Endothelial cell of umbilical vein (primary cell): ENCODE measurements around the gene NEK8. TPM values are rescaled to one million over a fixed set of nuclear protein-coding genes. Genes with fewer than 3 reads are reported as not detected.
A peak's percentile ranks its signal among the peaks of the same experiment; 100 is the strongest.

Source experiments
- BruUV-seq: library from RNA; stranded (reverse); fragments of 400-500 nt; replicated peaks from 2 replicates; lab custom pipeline; 2021; lab: Mats Ljungman, UMichigan
- CTCF ChIA-PET: fragments of 300-600, 350-600 bp; sonication (Branson Sonifier 250); formaldehyde crosslinking; loops from one replicate; lab custom pipeline; 2021; ENCODE audit warnings: antibody characterized with exemption, inconsistent platforms; lab: Charles Lee
- POLR2A ChIA-PET: fragments of 300-600, 350-600 bp; sonication (Branson Sonifier 250); formaldehyde crosslinking; loops from one replicate; lab custom pipeline; 2021; ENCODE audit warnings: antibody characterized with exemption, inconsistent platforms; lab: Charles Lee
- DNase-seq: peaks from one replicate; pipeline ENCODE4 v3.0.0-alpha.2; 2011; ENCODE audit warnings: low read depth, low spot score
- FAIRE-seq: peaks from 2 replicates; lab custom pipeline; 2011; peaks lifted over from hg19 to GRCh38; lab: Jason Lieb, UNC
- H2AFZ ChIP-seq: 2 replicates; pipeline ENCODE4 v1.6.0; 2012; ENCODE audit warnings: low read depth, low read length, control low read depth, inconsistent platforms
- H3K27ac ChIP-seq: 2 replicates; pipeline ENCODE4 v1.5.1; 2011; ENCODE audit warnings: low read depth, mild to moderate bottlenecking, control low read depth, low read length, moderate library complexity; ENCODE audit not compliant: insufficient read depth
- H3K27me3 ChIP-seq, 2 experiments: 2 replicates each; pipeline versions ENCODE4 v1.6.0 to v1.6.1; 2011; ENCODE audit warnings: low read length in 2 of 2, mixed read lengths in 1 of 2; ENCODE audit not compliant: control insufficient read depth in 2 of 2, insufficient read depth in 2 of 2
- H3K36me3 ChIP-seq, 2 experiments: 2 replicates in 1 of 2; 3 replicates in 1 of 2; pipeline ENCODE4 v1.5.1; 2011; ENCODE audit warnings: low read length in 2 of 2, mild to moderate bottlenecking in 1 of 2, moderate library complexity in 1 of 2; ENCODE audit not compliant: control insufficient read depth in 2 of 2, insufficient read depth in 2 of 2; ENCODE audit errors: extremely low read depth in 1 of 2
- H3K4me1 ChIP-seq: 3 replicates; pipeline ENCODE4 v1.5.1; 2011; ENCODE audit warnings: mild to moderate bottlenecking, low read length; ENCODE audit not compliant: control insufficient read depth, insufficient read depth; ENCODE audit errors: extremely low read depth
- H3K4me2 ChIP-seq: 2 replicates; pipeline ENCODE4 v1.6.1; 2011; ENCODE audit warnings: low read length, control low read depth, mixed read lengths; ENCODE audit not compliant: insufficient read depth
- H3K4me3 ChIP-seq, 3 experiments: fragments of 200-600 bp in 1 of 3; sonication (generic), shearing (Covaris generic) in 1 of 3; replicated peaks in 1 of 3; 2 replicates each; pipeline ENCODE4 v1.5.1; 2011 to 2016; ENCODE audit warnings: control low read depth in 3 of 3, low read length in 3 of 3, mild to moderate bottlenecking in 2 of 3, inconsistent platforms in 1 of 3, low read depth in 1 of 3, moderate library complexity in 1 of 3; ENCODE audit not compliant: insufficient read depth in 1 of 3
- H3K79me2 ChIP-seq: 2 replicates; pipeline ENCODE4 v1.6.0; 2012; ENCODE audit warnings: low read length, inconsistent platforms; ENCODE audit not compliant: control insufficient read depth, insufficient read depth
- H3K9ac ChIP-seq: replicated peaks from 2 replicates; pipeline ENCODE3; 2011; ENCODE audit warnings: low read length, control low read depth; ENCODE audit not compliant: insufficient read depth; ENCODE audit errors: extremely low read depth
- H3K9me1 ChIP-seq: replicated peaks from 3 replicates; pipeline ENCODE4 v1.6.0; 2011; ENCODE audit warnings: mild to moderate bottlenecking, low read length; ENCODE audit not compliant: control insufficient read depth, insufficient read depth; ENCODE audit errors: extremely low read depth
- H3K9me3 ChIP-seq: replicated peaks from 2 replicates; pipeline ENCODE4 v1.5.1; 2012; ENCODE audit warnings: low read length, inconsistent platforms; ENCODE audit not compliant: control insufficient read depth, insufficient read depth
- H4K20me1 ChIP-seq: replicated peaks from 2 replicates; pipeline ENCODE3; 2011; ENCODE audit warnings: mild to moderate bottlenecking, low read length; ENCODE audit not compliant: control insufficient read depth, insufficient read depth; ENCODE audit errors: extremely low read depth
- CTCF ChIP-seq, 2 donors: IDR thresholded peaks; 1 replicate in 1 of 2; 2 replicates in 1 of 2; pipeline ENCODE4 v1.5.1; 2011; ENCODE audit warnings: low read length in 2 of 2, mild to moderate bottlenecking in 2 of 2, moderate library complexity in 2 of 2, control low read depth in 1 of 2, inconsistent platforms in 1 of 2, low read depth in 1 of 2; ENCODE audit not compliant: insufficient read depth in 1 of 2; ENCODE audit errors: extremely low read depth in 1 of 2
- EZH2 ChIP-seq: IDR thresholded peaks from 2 replicates; pipeline ENCODE4 v1.6.1; 2012; ENCODE audit warnings: borderline replicate concordance, low read depth, mild to moderate bottlenecking, moderate library complexity, low read length, inconsistent platforms; ENCODE audit not compliant: severe bottlenecking
- POLR2A ChIP-seq: IDR thresholded peaks from 2 replicates; pipeline ENCODE4 v1.6.1; 2012; ENCODE audit warnings: low read depth, mild to moderate bottlenecking, control low read depth, low read length
- POLR2AphosphoS5 ChIP-seq: IDR thresholded peaks from 2 replicates; pipeline ENCODE4 v1.6.1; 2012; ENCODE audit warnings: low read depth, mild to moderate bottlenecking, control low read depth, low read length, moderate library complexity; ENCODE audit not compliant: insufficient read depth
- dilution Hi-C: fragments of 300-500 bp; cut with MboI; formaldehyde crosslinking; loops from one replicate; pipeline ENCODE4 v1.15.0; 2019; ENCODE audit warnings: low sequenced_read_pairs; ENCODE audit not compliant: extremely low pct_ligation_motif_present
- intact Hi-C: fragments of 100-400 bp; cut with micrococcal nuclease; formaldehyde crosslinking; loops from one replicate; pipeline ENCODE4 v1.10.0; 2022
- polyA plus RNA-seq, 4 experiments: library from polyadenylated mRNA; depleted of rRNA in 3 of 4; stranded (reverse) in 3 of 4; unstranded in 1 of 4; fragments of >200 nt; gene quantifications; 2 replicates each; pipeline versions ENCODE4 v1.2.1 to v1.2.3, GENCODE V29; 2011 to 2012; ENCODE audit warnings: missing spikeins in 1 of 4
- total RNA-seq: library from RNA; stranded (reverse); gene quantifications from 2 replicates; pipeline ENCODE4 v1.2.3, GENCODE V29; 2021

Gene NEK8
- total and polyA plus RNA-seq, 2 donors (not counting 3 experiments of a cell fraction or from before 2014, with no cell fraction given), result 3.1 to 3.2 TPM

DNA sequence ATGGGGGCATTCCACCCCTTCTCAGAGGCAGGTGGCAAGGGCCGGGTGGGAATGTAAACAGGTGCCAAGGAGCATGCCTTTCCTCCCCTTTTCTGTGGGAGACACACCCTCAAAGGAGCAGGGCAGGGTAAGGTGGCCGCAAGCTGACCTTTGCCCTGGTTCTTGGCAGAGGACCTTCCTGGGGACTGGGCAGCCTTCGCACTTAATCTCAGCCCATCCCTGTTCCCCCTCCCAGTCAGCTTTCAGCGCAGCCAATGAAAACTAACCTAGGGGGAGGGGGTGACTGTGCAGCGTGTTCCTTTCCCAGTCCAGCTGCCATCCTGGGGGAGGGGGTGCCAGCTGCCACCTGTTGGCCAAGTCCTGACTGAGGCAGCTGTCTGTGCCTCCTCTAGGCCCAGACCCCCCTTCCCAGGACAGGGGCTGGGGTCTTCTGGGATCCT, 18.0 kb downstream of the NEK8 start:
- H4K20me1 ChIP-seq, result no peaks in the 10 kb centered on the region
- H3K79me2 ChIP-seq, result peaks cover 31% of the 10 kb centered on the region

More for the DNA sequence above, 18.0 kb downstream of the NEK8 start:
- intact Hi-C loops, result no loop called here
- Histone ChIP-seq H3K9me3 (no peaks in the 10 kb centered on the region), H2AFZ (no peak overlapping the region), H3K4me1 (peaks cover 28% of the 10 kb centered on the region), H3K27ac (peak overlapping the region; percentile 1), H3K36me3 (peaks cover 4 to 20% of the 10 kb centered on the region in 2 experiments), H3K9ac (no peak overlapping the region), H3K27me3 (no peaks in the 10 kb centered on the region), H3K4me2 (no peak overlapping the region), H3K9me1 (no peaks in the 10 kb centered on the region), H3K4me3 (peak overlapping the region in 1 of 3 experiments; percentile 2)
- POLR2A ChIA-PET, result interaction anchor here (1.4 to 6.3 kb wide), 2 partner anchors 20 to 205 kb away, joined by 3 to 45 read pairs; partner anchors contain the start of genes NEK8, PHF12 and TLCD1
- TF ChIP-seq POLR2A, result no peak
- TF ChIP-seq POLR2AphosphoS5, result no peak
- no peak for TF ChIP-seq CTCF (IDR thresholded peaks at IDR 0.05; ENCODE audit: extremely low read depth in 1 of 2, insufficient read depth in 1 of 2, low read depth in 1 of 2, low read length in 2 of 2)
- no peak for TF ChIP-seq EZH2
- CTCF ChIA-PET, result interaction anchor here (1.1 to 16.6 kb wide), 4 partner anchors 17 to 207 kb away, joined by 4 to 602 read pairs (median 12); partner anchors contain the start of genes NEK8 and TLCD1
- no TSS peak for BruUV-seq
- DNase-seq (peak; percentile 29), FAIRE-seq (peak; percentile 71)
- dilution Hi-C loops, result no loop called here
